GM12873 (cell line): ENCODE data around the gene PKM.

Experiments used
- CTCF ChIP-seq: IDR thresholded peaks from 2 replicates; pipeline ENCODE4 v1.5.1; 2012; ENCODE audit warnings: low read depth, mild to moderate bottlenecking, moderate library complexity, low read length, control low read depth; ENCODE audit not compliant: insufficient read depth; ENCODE audit errors: missing control alignments

Gene PKM

GRCh38 chr15:72180761-72181324 is 50.1 kb downstream of the PKM start:
- no peak for TF ChIP-seq CTCF

GRCh38 chr15:72179950-72180581 is 50.9 kb downstream of the PKM start:
- TF ChIP-seq CTCF, result no peak

GRCh38 chr15:72178976-72179585 is 51.9 kb downstream of the PKM start:
- no peak for TF ChIP-seq CTCF

- no peak for TF ChIP-seq CTCF
These were observed 54.2 kb downstream of the PKM start for GRCh38 chr15:72176743-72177142.

GRCh38 chr15:72176159-72176558 is 54.8 kb downstream of the PKM start:
- TF ChIP-seq CTCF, result no peak

GRCh38 chr15:72175186-72176044 is 55.6 kb downstream of the PKM start:
- TF ChIP-seq CTCF, result no peak
